Right ventricle myocardium superior (tissue), 1 donor: ENCODE data around the gene SLC43A3. TPM values are rescaled to one million over a fixed set of nuclear protein-coding genes. Genes with fewer than 3 reads are reported as not detected.
"Not testable (repeated sequence)": the region's sequence is repeated elsewhere in the genome, so short reads cannot be mapped to it uniquely, and the experiment has no call there.

ENCODE experiments used
- ATAC-seq: fragments of 200-7000 bp; cut with Tn5 transposase; one replicate; pipeline ENCODE4 v1.9.1; 2020; ENCODE audit warnings: mild to moderate bottlenecking; ENCODE audit not compliant: poor library complexity
- DNase-seq: peaks from one replicate; pipeline ENCODE4 v3.0.0-alpha.2; 2020
- intact Hi-C: fragments of 100-400 bp; cut with DNase I; formaldehyde crosslinking; loops from one replicate; pipeline ENCODE4 v1.11.2; 2022
- total RNA-seq: library from RNA; stranded (reverse); fragmentation: NEBNext Ultra II Directional; extraction: Animal tissue kit (Norgen Biotek cat#: 25700); gene quantifications from one replicate; pipeline ENCODE4 v1.2.1, GENCODE V29; 2021
- donor health status: DM: no; HTN: yes; CAD: no; lungs with severe emphysema.

Gene SLC43A3
- total RNA-seq, 1 donor from 2014 or later, result 20.0 TPM

GRCh38 chr11:57370941-57371340, 56.0 kb downstream of the SLC43A3 start:
- ATAC-seq, result no peak
- DNase-seq, result no peak
- intact Hi-C loops, result no loop called here

DNA sequence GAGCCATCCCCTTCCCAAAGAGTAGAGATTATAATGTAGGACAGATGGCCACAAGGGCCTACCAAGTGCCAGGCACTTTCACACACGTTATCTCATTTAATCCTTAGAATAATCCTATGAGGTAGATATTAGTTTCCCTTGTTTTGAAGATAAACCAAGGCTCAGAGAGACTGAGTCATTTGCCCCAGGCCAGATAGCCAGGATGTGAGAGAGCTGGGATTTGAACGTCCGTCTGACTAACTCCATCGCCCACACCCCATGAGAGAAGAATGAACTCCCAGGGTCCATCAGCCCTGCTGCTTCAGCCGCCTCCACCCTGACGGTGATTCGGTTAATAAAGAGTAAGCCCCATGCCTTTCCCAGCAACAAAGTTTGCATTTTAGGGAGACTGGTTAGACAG, 56.7 kb downstream of the SLC43A3 start:
- no peak for ATAC-seq
- DNase-seq, result no peak
- intact Hi-C loops, result no loop called here

DNA sequence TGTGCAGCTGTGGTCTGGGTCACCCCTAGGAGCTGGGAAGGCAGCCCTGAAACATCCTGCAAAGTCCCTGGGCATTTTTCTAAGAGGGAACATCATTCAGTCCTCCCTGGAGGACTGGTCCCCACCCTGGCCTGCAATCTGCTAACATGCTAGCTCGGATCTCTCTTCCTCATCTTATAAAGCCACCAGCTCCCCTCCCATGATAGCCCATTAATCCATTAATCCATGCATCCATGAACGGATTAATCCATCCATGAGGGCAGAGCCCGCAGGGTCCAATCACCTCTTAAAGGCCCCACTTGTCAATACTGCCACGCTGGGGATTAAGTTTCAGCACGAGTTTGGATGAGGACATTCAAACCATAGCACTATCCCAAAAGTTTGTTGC, 58.1 kb downstream of the SLC43A3 start:
- DNase-seq (no peak), ATAC-seq (no peak)
- intact Hi-C loops, result no loop called here

DNA sequence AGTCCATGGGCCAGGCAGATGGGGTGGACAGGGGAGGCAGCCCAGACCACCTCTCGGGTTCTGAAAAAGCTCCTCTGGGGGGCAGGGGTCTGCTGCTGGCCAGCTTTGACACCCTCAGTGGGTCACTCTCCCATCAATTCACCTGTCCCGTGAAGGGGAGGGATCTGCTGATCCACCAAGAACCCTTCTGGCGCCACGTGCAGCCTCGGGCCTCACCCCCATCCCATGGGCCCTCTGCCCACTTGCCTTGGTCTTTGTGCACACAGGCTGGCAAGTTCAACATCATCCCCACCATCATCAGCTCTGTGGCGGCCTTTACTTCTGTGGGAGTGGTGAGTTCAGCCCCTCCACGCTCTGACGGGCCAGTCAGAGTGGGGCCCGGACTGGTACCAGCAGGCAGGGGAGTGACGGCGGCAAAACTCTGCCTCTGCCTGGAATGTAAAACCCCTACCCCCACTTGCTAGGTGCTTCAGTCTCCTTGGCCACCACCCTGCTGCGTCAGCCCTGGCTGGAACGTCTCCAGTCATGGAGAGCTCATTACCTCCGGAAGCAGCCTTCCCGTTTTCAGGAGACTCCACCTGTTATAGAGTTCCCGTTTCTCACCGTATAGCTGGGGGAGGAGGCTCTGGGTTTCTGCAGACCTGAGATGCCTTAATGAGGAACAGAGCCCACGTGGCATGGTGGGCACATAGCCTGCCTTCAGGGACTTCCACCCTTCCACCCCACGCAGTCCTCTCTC, 58.6 kb downstream of the SLC43A3 start:
- DNase-seq, result no peak
- intact Hi-C loops, result no loop called here
- no peak for ATAC-seq

GRCh38 chr11:57364851-57365660, 61.9 kb downstream of the SLC43A3 start:
- intact Hi-C loops, result no loop called here
- ATAC-seq (no peak), DNase-seq (no peak)

DNA sequence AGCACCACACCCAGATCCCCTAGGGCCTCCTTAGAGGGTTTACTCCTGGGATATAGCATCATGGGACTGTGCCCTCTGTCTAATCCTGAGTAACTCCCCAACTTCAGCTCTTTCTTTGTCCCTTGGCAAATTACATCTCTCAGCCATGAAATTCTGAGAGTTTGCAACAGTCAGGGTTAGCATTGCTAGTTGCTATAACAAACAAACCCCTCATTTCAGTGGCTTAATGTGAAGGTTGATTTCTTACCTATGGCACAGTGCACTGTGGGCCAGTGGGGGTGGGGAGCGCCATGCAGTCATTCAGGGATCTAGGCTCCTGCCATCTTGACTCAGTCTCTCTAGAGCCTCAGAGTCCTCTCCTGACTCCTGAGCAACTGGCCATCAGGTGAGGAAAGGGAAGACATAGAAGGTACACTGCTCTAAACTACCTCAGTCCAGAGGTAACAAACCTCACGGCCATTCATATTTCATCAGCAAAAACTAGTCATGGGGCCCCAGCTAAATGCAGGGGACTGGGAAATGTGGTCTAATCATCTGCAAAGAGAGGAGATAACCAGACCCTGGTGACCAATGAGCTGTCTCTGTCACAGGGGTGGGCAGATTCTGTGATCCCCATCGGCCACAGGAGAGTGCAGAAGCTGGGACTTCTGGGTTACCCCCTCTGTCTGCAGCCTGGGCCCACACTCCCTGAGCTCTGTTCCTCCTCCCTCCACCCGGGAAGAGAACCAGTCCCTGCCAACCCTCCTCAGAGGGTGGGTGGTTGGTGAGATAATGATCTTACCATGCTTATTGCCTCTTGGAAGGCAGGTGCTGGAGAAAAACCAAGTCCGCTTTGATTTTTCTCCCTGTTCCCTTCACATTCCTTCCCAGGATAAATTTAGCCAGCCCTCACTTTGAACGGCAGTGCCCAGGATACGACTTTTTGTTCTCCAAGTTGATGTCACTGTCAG, 63.5 kb downstream of the SLC43A3 start:
- DNase-seq (no peak), ATAC-seq (no peak)
- intact Hi-C loops, result no loop called here

- DNase-seq, result no peak
Measured at GRCh38 chr11:57361926-57362325, 65.0 kb downstream of the SLC43A3 start.

DNA sequence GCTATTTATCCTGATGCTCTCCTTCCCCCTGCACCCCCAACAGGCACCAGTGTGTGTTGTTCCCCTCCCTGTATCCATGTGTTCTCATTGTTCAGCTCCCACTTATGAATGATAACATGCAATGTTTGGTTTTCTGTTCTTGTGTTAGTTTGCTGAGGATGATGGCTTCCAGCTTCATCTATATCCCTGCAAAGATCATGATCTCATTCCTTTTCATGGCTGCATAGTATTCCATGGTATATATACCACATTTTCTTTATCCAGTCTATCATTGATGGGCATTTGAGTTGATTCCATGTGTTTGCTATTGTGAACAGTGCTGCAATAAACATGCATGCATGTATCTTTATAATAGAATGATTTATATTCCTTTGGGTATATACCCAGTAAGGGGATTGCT, 65.5 kb downstream of the SLC43A3 start:
- DNase-seq, intact Hi-C loops, ATAC-seq: not testable (repeated sequence)

More at GRCh38 chr11:57361926-57362325, 65.0 kb downstream of the SLC43A3 start:
- intact Hi-C loops, result no loop called here
- ATAC-seq, result no peak

- intact Hi-C loops, result no loop called here
- no peak for ATAC-seq
- no peak for DNase-seq
Measured at GRCh38 chr11:57360991-57361390, 65.9 kb downstream of the SLC43A3 start.

- DNase-seq, result no peak
- ATAC-seq, result no peak
- intact Hi-C loops, result no loop called here
Measured at GRCh38 chr11:57359896-57360690, 66.8 kb downstream of the SLC43A3 start.

DNA sequence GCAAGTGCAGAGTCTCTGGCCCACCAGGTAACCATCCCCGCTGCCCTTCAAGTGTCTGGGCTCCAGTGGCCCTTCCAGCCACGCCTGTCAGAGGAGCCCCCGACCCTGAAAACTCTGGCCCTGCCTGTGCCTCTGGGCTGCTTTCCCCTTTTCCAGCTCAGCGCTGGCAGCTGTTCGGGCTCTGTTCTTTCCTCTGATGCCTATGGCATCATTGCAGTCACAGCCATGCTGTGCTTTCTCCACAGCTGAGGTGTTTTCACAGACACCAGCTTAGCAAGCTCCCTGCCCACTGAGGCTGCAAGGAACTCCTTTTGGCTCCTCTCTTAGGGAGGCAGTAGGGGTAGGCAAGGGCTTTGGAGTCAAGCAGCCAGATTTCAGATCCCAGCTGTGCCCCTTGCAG, 67.5 kb downstream of the SLC43A3 start:
- DNase-seq (no peak), ATAC-seq (no peak)
- intact Hi-C loops, result no loop called here

- ATAC-seq, result no peak
- DNase-seq, result no peak
- intact Hi-C loops, result no loop called here
Measured at GRCh38 chr11:57358991-57359390, 67.9 kb downstream of the SLC43A3 start.

GRCh38 chr11:57358543-57358961, 68.4 kb downstream of the SLC43A3 start:
- intact Hi-C loops, result no loop called here
- ATAC-seq (no peak), DNase-seq (no peak)

- DNase-seq (no peak), ATAC-seq (no peak)
- intact Hi-C loops, result no loop called here
Measured at GRCh38 chr11:57357856-57358255, 69.1 kb downstream of the SLC43A3 start.

DNA sequence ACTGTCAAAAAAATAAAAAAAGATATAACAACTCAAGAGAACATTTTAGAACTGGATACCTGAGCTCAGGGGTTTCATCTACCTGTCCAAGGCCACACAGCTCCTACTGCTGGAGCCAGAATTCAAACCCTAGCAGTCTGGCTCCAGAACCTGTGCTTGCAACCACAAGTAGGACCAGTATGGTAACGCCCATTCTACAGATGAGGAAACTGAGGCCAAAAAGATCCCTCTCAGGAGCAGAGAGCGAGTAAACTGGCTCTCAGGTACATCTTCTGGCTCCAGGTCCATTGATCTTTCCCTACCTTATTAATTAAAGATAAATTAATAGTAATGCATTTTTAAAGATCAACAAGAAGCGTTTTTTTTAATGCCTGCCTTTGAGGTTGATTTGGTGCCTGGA, 69.6 kb downstream of the SLC43A3 start:
- intact Hi-C loops, result no loop called here
- DNase-seq (no peak), ATAC-seq (no peak)
